HEK293T (cell line): ENCODE results near the gene FARP2.
"Not testable (repeated sequence)": the region's sequence is repeated elsewhere in the genome, so short reads cannot be mapped to it uniquely, and the experiment has no call there.

Experiments
- CTCF ChIA-PET: fragments of 350-600 bp; formaldehyde crosslinking; extraction: SDS; loops from one replicate; lab custom pipeline; 2021; ENCODE audit warnings: antibody characterized with exemption, inconsistent platforms; lab: Yijun Ruan, JAX
- POLR2A ChIA-PET: fragments of 350-600 bp; formaldehyde crosslinking; extraction: SDS; loops from one replicate; lab custom pipeline; 2020; ENCODE audit warnings: antibody characterized with exemption, inconsistent platforms; lab: Yijun Ruan, JAX
- DNase-seq: peaks from one replicate; pipeline ENCODE4 v3.0.0; 2012; ENCODE audit warnings: mixed read lengths; ENCODE audit errors: extremely low spot score
- ARNT ChIP-seq: fragments of 450-650 bp; IDR thresholded peaks from 2 replicates; pipeline ENCODE4 v1.6.1; 2017; ENCODE audit warnings: mild to moderate bottlenecking
- BHLHE40 ChIP-seq: fragments of 450-650 bp; IDR thresholded peaks from 2 replicates; pipeline ENCODE4 v1.6.1; 2016; ENCODE audit warnings: mild to moderate bottlenecking, moderate library complexity, borderline replicate concordance
- CTBP1 ChIP-seq: fragments of 450-650 bp; IDR thresholded peaks from 2 replicates; pipeline ENCODE4 v1.6.1; 2016; ENCODE audit warnings: borderline replicate concordance
- ELF4 ChIP-seq: fragments of 450-650 bp; IDR thresholded peaks from 2 replicates; pipeline ENCODE4 v1.6.1; 2017; ENCODE audit warnings: antibody characterized with exemption
- FOXA1 ChIP-seq: fragments of 450-650 bp; IDR thresholded peaks from 2 replicates; pipeline ENCODE4 v1.6.1; 2016; ENCODE audit warnings: mild to moderate bottlenecking
- FOXK2 ChIP-seq: fragments of 450-650 bp; IDR thresholded peaks from 2 replicates; pipeline ENCODE4 v1.6.1; 2016; ENCODE audit warnings: mild to moderate bottlenecking
- FOXM1 ChIP-seq: fragments of 450-650 bp; IDR thresholded peaks from 2 replicates; pipeline ENCODE4 v1.6.1; 2017; ENCODE audit warnings: mild to moderate bottlenecking, borderline replicate concordance
- HDGF ChIP-seq: fragments of 450-650 bp; IDR thresholded peaks from 2 replicates; pipeline ENCODE4 v1.6.1; 2017; ENCODE audit warnings: antibody characterized with exemption, borderline replicate concordance
- L3MBTL2 ChIP-seq: fragments of 450-650 bp; conservative IDR thresholded peaks from 2 replicates; pipeline ENCODE4 v1.6.1; 2016; ENCODE audit warnings: mild to moderate bottlenecking
- LEF1 ChIP-seq: fragments of 450-650 bp; IDR thresholded peaks from 2 replicates; pipeline ENCODE4 v1.6.1; 2017; ENCODE audit warnings: mild to moderate bottlenecking, borderline replicate concordance
- NFRKB ChIP-seq: fragments of 450-650 bp; IDR thresholded peaks from 2 replicates; pipeline ENCODE4 v1.6.1; 2016; ENCODE audit warnings: mild to moderate bottlenecking, moderate library complexity
- SP1 ChIP-seq: fragments of 450-650 bp; IDR thresholded peaks from 2 replicates; pipeline ENCODE4 v1.6.1; 2017
- SUZ12 ChIP-seq: fragments of 450-650 bp; IDR thresholded peaks from 2 replicates; pipeline ENCODE4 v1.6.1; 2016; ENCODE audit warnings: mild to moderate bottlenecking
- TARDBP ChIP-seq: fragments of 450-650 bp; IDR thresholded peaks from 2 replicates; pipeline ENCODE4 v1.6.1; 2016
- ZNF384 ChIP-seq: fragments of 450-650 bp; IDR thresholded peaks from 2 replicates; pipeline ENCODE4 v1.6.1; 2016
- TF ChIP-seq, protein P1 (sequence below): fragments of 450-650 bp; IDR thresholded peaks from 2 replicates; pipeline ENCODE4 v1.6.1; 2016

FARP2 gene

DNA sequence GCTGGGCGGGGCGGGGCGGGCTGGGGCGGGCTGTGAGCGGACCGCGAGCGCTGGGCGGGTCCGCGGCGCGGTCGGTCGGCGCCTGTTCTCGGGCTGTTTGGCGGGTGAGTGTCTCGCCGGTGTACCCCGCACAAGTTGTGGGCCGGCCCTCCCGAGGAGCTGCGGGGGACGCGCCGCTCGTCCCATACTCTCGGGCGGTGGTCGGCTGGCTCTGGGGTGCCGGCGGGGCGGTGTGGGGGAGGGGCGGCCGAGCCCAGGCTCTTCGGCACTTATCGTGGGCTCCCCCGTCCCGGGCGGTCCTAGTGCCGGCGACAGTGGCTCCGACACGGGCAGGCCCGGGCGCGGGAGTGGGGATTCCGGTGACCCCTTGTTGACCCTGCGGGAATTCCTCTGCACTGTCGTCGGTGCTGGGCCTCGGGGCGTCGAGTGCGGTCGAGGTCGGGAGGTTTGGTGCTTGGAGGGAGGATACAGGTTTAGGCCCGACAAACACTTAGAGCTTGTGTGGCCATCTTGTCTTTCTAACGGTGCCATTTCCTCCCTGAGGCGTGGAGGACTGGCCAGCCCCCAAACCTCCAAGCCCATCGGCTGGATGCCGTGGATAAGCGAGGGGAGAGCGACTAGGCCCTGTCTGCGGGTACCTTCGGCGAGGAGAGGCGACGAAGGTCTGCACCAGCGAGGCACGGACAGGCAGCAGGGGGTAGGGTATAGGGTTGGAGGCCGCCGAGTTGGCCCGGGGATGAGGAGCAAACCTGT, 40.0 kb upstream of the FARP2 start, which contains the start of gene SEPTIN2:
TSS of gene SEPTIN2 (plus strand) at position 47 of the 753 bp plus-strand sequence. CDS start 8,308 bp downstream, outside the sequence.
- CTCF ChIA-PET: no interaction called here
- POLR2A ChIA-PET: interaction anchor here (0.8 to 1.9 kb wide), 9 partner anchors 9 to 190 kb away, joined by 3 to 7 read pairs (median 3); no protein-coding TSS in a partner anchor

DNA sequence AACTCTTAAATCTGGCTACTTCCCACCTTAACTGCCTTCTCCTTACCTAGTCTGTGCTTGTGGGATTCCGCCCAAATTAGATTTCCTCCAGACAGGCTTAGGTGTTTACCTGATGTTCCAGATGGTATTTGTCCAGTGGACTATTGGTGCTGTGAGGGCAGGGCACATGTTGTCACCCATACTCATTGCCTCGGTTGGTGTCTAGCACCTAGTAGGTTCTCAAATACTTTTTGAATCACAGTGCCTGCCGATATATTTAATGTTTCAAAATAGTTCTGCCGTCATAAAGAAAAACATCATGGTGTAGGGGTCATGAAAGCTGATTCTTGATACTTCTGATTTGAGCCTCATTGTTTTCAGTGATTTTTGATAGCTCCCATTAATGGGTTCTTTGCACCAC, 39.3 kb upstream of the FARP2 start:
- POLR2A ChIA-PET: interaction anchor here (0.8 to 1.7 kb wide), 4 partner anchors 16 to 43 kb away, joined by 3 to 4 read pairs (median 3); no protein-coding TSS in a partner anchor
- DNase-seq: no peak
- CTCF ChIA-PET: no interaction called here
- TF ChIP-seq SUZ12 (no peak), CTBP1 (no peak), L3MBTL2 (no peak), TARDBP (no peak)

More for the DNA sequence above, 40.0 kb upstream of the FARP2 start, which contains the start of gene SEPTIN2:
- TF ChIP-seq FOXM1 (no peak), L3MBTL2 (peak; percentile 81)
- DNase-seq: peak; percentile 51

DNA sequence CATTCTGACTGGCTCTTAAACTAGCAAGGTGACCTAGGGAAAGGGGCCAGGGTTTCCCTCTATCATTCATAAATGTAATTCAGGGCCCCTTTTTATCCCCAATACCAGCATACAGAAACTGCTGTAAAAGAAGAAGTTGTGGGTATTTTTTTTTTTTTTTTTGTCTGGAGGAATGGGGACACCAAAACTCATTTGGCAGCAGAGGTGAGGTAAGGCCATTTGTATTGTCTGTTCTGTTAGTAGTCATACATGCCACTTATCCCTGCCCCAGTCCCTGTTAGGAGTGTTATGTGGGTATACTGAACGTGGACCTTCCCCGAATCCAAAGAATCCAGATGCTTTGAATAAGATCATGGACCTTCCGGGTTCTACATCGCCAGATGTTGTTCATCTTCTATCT, 38.7 kb upstream of the FARP2 start:
- ChIA-PET POLR2A (no interaction called here), CTCF (no interaction called here)
- DNase-seq: no peak
- TF ChIP-seq, protein P1, sequence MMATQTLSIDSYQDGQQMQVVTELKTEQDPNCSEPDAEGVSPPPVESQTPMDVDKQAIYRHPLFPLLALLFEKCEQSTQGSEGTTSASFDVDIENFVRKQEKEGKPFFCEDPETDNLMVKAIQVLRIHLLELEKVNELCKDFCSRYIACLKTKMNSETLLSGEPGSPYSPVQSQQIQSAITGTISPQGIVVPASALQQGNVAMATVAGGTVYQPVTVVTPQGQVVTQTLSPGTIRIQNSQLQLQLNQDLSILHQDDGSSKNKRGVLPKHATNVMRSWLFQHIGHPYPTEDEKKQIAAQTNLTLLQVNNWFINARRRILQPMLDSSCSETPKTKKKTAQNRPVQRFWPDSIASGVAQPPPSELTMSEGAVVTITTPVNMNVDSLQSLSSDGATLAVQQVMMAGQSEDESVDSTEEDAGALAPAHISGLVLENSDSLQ: no peak
- TF ChIP-seq SUZ12 (no peak), HDGF (no peak), FOXK2 (no peak), ARNT (no peak), FOXA1 (no peak)

DNA sequence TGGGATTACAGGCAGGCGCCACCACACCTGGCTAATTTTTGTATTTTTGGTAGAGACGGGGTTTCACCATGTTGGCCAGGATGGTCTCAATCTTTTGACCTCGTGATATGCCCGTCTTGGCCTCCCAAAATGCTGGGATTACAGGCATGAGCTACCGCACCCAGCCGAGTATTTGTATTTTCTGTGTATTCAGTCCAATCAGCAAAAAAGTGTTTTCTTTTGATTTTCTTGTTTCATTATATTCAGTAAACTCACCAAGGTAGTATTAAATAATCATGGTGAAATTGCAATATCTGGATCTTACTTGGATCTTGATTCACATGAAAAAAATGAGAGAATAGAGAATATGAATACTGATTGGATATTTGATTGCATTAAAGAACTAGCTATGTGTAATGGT, 37.3 kb upstream of the FARP2 start:
- POLR2A ChIA-PET, DNase-seq, CTCF ChIA-PET: not testable (repeated sequence)

DNA sequence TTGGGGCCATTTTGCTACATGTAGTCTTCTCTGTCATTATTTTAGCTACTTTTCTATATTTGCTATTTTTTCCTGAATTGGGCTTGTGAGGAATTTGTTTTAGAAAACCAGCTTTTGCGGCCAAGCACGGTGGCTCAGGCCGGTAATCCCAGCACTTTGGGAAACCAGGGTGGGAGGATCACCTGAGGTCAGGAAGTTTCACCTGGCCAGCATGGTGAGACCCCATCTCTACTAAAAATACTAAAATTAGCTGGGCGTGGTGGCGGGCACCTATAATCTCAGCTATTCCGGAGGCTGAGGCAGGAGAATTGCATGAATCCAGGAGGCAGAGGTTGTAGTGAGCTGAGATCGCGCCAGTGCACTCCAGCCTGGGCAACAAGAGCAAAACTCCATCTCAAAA, 35.7 kb upstream of the FARP2 start:
- TF ChIP-seq BHLHE40 (no peak), SP1 (no peak), FOXK2 (no peak), FOXM1 (no peak), FOXA1 (no peak), CTBP1 (no peak), SUZ12 (no peak), ELF4 (no peak), HDGF (no peak), NFRKB (no peak), L3MBTL2 (no peak), ZNF384 (no peak), LEF1 (no peak), TARDBP (no peak), ARNT (no peak)
- TF ChIP-seq, protein P1: no peak
- CTCF ChIA-PET: no interaction called here
- no peak for DNase-seq
- POLR2A ChIA-PET: no interaction called here

DNA sequence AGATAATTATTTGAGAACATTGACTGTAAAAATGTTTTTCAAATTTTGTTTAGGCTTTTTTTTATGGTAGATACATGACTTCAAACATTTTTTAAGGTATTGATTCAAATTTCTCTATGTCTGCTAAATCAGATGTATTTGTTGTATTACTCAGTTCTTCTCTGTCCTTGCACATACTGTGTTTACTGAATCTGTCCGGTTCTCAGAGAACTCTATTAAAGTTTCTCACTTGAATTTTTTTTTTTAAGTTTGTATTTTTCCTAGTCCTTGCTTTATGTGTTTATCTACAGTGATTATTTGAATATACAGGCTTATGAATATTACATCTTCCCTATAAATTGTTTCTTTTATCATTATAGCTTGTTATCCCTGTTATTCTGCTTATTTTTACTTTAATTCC, 35.1 kb upstream of the FARP2 start:
- ChIA-PET POLR2A (no interaction called here), CTCF (no interaction called here)
- no peak for DNase-seq
- no peak for TF ChIP-seq ELF4
- no peak for TF ChIP-seq SP1
- no peak for TF ChIP-seq LEF1

DNA sequence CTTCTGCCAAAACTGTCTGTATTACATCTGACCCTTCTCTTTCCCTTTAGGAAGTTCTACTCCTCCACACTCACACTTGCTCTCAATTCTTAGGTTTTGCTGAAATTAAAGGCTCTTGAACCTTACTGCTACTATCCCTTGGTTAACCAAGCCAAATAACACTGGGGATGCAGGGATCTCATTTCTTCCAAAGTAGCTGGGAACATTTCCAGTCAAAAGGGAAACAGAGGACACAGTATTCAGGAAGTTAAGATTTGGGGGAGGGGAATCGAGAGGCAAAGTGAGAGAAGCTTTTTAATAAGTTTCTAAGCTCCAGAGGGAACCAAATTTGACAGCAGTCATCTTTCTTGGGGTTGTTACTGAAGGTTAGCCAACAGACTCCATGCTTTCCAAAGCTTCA, 34.2 kb upstream of the FARP2 start:
- ChIA-PET CTCF (interaction anchor here (0.6 kb wide), 1 partner anchor 16 kb away, joined by 6 read pairs; no protein-coding TSS in a partner anchor), POLR2A (no interaction called here)
- TF ChIP-seq NFRKB (no peak), L3MBTL2 (no peak), FOXK2 (no peak), FOXM1 (no peak), ZNF384 (no peak), BHLHE40 (no peak), CTBP1 (no peak), ARNT (no peak), SP1 (no peak), FOXA1 (no peak), LEF1 (no peak), HDGF (no peak), TARDBP (no peak), ELF4 (no peak), SUZ12 (no peak)
- TF ChIP-seq, protein P1: no peak
- DNase-seq: no peak
